ENCODE measurements around the gene FMR1NB.

- no peak for TF ChIP-seq CTCF (conservative IDR thresholded peaks at IDR 0.05; ENCODE audit: low read depth, low read length)
- no peak for TF ChIP-seq BHLHE40 (IDR thresholded peaks at IDR 0.05; ENCODE audit: low read depth, low read length)
These were observed 70.8 kb downstream of the FMR1NB start for GRCh38 chrX:148051973-148052372.

Measured in IMR-90 (cell line).